ENCODE measurements around the gene CIAO3. TPM values are rescaled to one million over a fixed set of nuclear protein-coding genes. Genes with fewer than 3 reads are reported as not detected.

CIAO3 gene
- total and polyA plus RNA-seq, 2 donors (not counting 1 experiment from before 2014, with no cell fraction given): 59.4 to 68.4 TPM

DNA sequence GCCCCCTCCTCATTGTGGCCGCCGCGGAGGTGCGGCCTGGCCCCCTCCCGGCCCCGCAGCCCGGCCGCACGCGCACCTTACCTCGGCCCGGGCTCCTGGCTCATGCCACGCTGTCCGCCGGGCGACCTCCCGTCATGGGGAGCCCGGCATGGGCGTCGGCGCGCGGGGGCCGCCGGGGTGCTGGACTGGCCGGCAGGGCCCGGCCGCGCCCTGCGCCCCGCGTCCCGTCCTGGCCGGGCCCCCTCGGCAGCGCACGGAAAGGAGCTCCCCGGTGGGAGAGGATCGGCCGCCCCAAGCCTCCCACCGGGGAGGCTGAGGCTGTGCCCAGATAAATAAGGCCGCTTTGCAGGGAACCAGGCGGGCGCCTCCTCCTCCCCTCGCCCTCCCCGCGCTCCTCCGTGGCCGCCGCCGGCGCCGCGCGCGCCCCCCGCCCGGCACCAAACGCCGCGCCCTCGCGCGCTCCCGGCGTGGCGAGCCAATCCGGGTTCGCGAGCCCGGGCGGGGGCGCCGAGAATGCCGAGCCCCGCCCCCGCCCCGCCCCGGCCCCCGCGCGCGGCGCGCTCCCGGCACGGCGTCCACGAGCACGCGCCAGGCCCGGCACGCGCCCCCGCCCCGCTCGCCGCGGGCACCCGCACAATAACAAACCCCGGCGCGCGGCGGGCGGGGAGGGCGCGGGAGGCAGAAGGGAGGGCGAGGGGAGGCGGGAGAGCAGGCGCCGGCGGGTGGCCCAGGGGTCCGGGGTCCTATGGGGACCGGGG lies 35.2 kb downstream of the CIAO3 start, which contains the start of gene FBXL16:
TSS of gene FBXL16 (minus strand) at position 371 of the 758 bp plus-strand sequence. CDS start 8,396 bp downstream, outside the sequence.
- no peak within 1 kb of the TSS for H2AFZ ChIP-seq (ENCODE audit: insufficient read depth, low read depth, low read length, poor library complexity, severe bottlenecking)
- ChIA-PET CTCF (no interaction called here), POLR2A (interaction anchor here (0.7 kb wide), 1 partner anchor 1142 kb away, joined by 3 read pairs; no protein-coding TSS in a partner anchor)
- no peak for TF ChIP-seq EZH2 (IDR thresholded peaks at IDR 0.05; ENCODE audit: borderline replicate concordance, insufficient read depth, low read depth, low read length, poor library complexity, severe bottlenecking)
- TF ChIP-seq, protein P1, sequence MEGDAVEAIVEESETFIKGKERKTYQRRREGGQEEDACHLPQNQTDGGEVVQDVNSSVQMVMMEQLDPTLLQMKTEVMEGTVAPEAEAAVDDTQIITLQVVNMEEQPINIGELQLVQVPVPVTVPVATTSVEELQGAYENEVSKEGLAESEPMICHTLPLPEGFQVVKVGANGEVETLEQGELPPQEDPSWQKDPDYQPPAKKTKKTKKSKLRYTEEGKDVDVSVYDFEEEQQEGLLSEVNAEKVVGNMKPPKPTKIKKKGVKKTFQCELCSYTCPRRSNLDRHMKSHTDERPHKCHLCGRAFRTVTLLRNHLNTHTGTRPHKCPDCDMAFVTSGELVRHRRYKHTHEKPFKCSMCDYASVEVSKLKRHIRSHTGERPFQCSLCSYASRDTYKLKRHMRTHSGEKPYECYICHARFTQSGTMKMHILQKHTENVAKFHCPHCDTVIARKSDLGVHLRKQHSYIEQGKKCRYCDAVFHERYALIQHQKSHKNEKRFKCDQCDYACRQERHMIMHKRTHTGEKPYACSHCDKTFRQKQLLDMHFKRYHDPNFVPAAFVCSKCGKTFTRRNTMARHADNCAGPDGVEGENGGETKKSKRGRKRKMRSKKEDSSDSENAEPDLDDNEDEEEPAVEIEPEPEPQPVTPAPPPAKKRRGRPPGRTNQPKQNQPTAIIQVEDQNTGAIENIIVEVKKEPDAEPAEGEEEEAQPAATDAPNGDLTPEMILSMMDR (IDR thresholded peaks at IDR 0.05): no peak
- H3K36me3 ChIP-seq (replicated peaks in 1 of 2; ENCODE audit: control extremely low read depth in 1 of 2, control insufficient read depth in 1 of 2, extremely low read depth in 1 of 2, insufficient read depth in 2 of 2, low read length in 1 of 2): no peaks in the 10 kb centered on the region
- peaks cover 0 to 30% (median 0%) of the 10 kb centered on the region in 3 donors for H3K9me3 ChIP-seq (ENCODE audit: control extremely low read depth in 1 of 3, control insufficient read depth in 2 of 3, insufficient read depth in 1 of 3, low read length in 2 of 3)
- no peak within 1 kb of the TSS for H3K4me3 ChIP-seq (ENCODE audit: control extremely low read depth in 1 of 5, extremely low read depth in 1 of 5, insufficient read depth in 1 of 5, low read depth in 2 of 5, low read length in 4 of 5)
- H3K4me1 ChIP-seq (ENCODE audit: control insufficient read depth in 2 of 2, insufficient read depth in 2 of 2, low read length in 2 of 2): peaks cover 6 to 19% of the 10 kb centered on the region in 2 donors
- no peaks in the 10 kb centered on the region for H3K4me1 Mint-ChIP-seq
- H3K4me2 ChIP-seq (replicated peaks; ENCODE audit: low read depth, low read length, poor library complexity, severe bottlenecking): peak within 1 kb of the TSS; percentile 38
- no peak within 1 kb of the TSS for H3K27ac ChIP-seq (ENCODE audit: low read length in 2 of 2)
- H3K9ac ChIP-seq (ENCODE audit: low read length): no peak within 1 kb of the TSS
- 2% methylated on average over 113 of the region's 115 CpGs for whole genome bisulfite sequencing (ENCODE audit: insufficient coverage)
- H3K79me2 ChIP-seq (ENCODE audit: control insufficient read depth, insufficient read depth, low read length): no peaks in the 10 kb centered on the region
- H3K27me3 ChIP-seq (replicated peaks in 1 of 4; ENCODE audit: control extremely low read depth in 1 of 4, control insufficient read depth in 3 of 4, insufficient read depth in 4 of 4, low read length in 3 of 4): peaks cover 0 to 88% (median 40%) of the 10 kb centered on the region in 4 experiments
- H3K27ac Mint-ChIP-seq: no peak within 1 kb of the TSS
- DNase-seq (no peak), ATAC-seq (ENCODE audit: low read depth) (no peak)
- peak within 1 kb of the TSS; percentile 26 for H3K4me3 Mint-ChIP-seq
- intact Hi-C loops (cut with micrococcal nuclease): no loop called here
- no peaks in the 10 kb centered on the region for H3K9me3 Mint-ChIP-seq (ENCODE audit: insufficient read depth)
- H3K27me3 Mint-ChIP-seq: peaks cover 36% of the 10 kb centered on the region
- H4K20me1 ChIP-seq (ENCODE audit: control insufficient read depth, insufficient read depth, low read length, poor library complexity, severe bottlenecking): no peaks in the 10 kb centered on the region
